LNCaP clone FGC (cell line): ENCODE results near the gene DNAJC16.
"Not testable (repeated sequence)": the region's sequence is repeated elsewhere in the genome, so short reads cannot be mapped to it uniquely, and the experiment has no call there.

Source experiments
- DNase-seq: peaks from one replicate; pipeline ENCODE4 v3.0.0-alpha.2; 2011; ENCODE audit warnings: low read depth
- H3K4me3 ChIP-seq: 2 replicates; pipeline ENCODE4 v1.5.1; 2011; ENCODE audit warnings: mild to moderate bottlenecking, low read depth, low read length, control low read depth
- CTCF ChIP-seq: IDR thresholded peaks from 2 replicates; pipeline ENCODE4 v1.5.1; 2012; ENCODE audit warnings: mild to moderate bottlenecking; ENCODE audit not compliant: control insufficient read depth, insufficient read depth; ENCODE audit errors: extremely low read depth

DNAJC16 gene

GRCh38 chr1:15592285-15592684 lies 65.6 kb downstream of the DNAJC16 start:
- no peak for DNase-seq
- no peak overlapping the region for H3K4me3 ChIP-seq
- no peak for TF ChIP-seq CTCF

GRCh38 chr1:15595809-15596617 lies 69.4 kb downstream of the DNAJC16 start:
- no peak for DNase-seq
- no peak for TF ChIP-seq CTCF

GRCh38 chr1:15598436-15598835 lies 71.8 kb downstream of the DNAJC16 start:
- H3K4me3 ChIP-seq: no peak overlapping the region
- no peak for TF ChIP-seq CTCF
- DNase-seq: no peak

More at GRCh38 chr1:15595809-15596617, 69.4 kb downstream of the DNAJC16 start:
- H3K4me3 ChIP-seq: no peak overlapping the region

GRCh38 chr1:15603050-15603965 lies 76.7 kb downstream of the DNAJC16 start:
- TF ChIP-seq CTCF: no peak
- DNase-seq: no peak
- no peak overlapping the region for H3K4me3 ChIP-seq

GRCh38 chr1:15603966-15604282 lies 77.3 kb downstream of the DNAJC16 start:
- H3K4me3 ChIP-seq, DNase-seq: not testable (repeated sequence)

- not testable (repeated sequence) for H3K4me3 ChIP-seq, DNase-seq
Observed at GRCh38 chr1:15604400-15604799, 77.8 kb downstream of the DNAJC16 start.

- no peak for DNase-seq
- H3K4me3 ChIP-seq: no peak overlapping the region
- TF ChIP-seq CTCF: no peak
Observed at GRCh38 chr1:15605398-15606383, 79.0 kb downstream of the DNAJC16 start.
